ENCODE results near the gene RNF144B. TPM values are rescaled to one million over a fixed set of nuclear protein-coding genes. Genes with fewer than 3 reads are reported as not detected.

RNF144B gene
- total RNA-seq, 2 experiments from 2014 or later = 1.8 to 1.9 TPM

DNA sequence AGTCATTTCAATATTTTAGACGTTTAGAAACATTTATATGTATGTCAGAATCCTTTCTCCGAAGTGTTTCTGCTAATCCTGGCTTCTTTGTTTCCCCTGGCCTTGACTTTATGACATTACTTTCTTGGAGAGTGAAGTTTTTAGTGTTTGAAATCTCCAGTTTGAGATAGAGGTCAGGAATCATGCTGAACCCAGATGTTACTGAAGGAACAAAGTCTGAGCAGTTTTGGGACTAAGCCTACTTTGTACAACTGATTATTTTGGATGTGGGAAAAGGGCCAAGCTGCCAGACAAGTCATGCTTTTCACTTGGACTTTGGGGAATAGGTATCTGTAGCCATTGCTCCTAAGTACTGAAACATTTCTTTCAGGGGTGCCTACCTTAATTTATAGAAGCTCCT is 2.3 kb downstream of the RNF144B start:
- DNase-seq = no peak

GRCh38 chr6:18390476-18390875 is 3.3 kb downstream of the RNF144B start:
- Mint-ChIP-seq H3K27ac (no peak overlapping the region), H3K36me3 (ENCODE audit: low read depth) (no peaks in the 10 kb centered on the region), H3K27me3 (no peaks in the 10 kb centered on the region), H3K9me3 (no peaks in the 10 kb centered on the region), H3K4me1 (ENCODE audit: low read depth) (peaks cover 43% of the 10 kb centered on the region), H3K4me3 (no peak overlapping the region)
- ChIA-PET CTCF (interaction anchor here (1.2 kb wide), 1 partner anchor 9 kb away, joined by 3 read pairs; no protein-coding TSS in a partner anchor), POLR2A (interaction anchor here (0.6 kb wide), 1 partner anchor 15 kb away, joined by 3 read pairs; no protein-coding TSS in a partner anchor)
- DNase-seq (no peak), ATAC-seq (no peak)
- no peak for TF ChIP-seq CTCF (IDR thresholded peaks at IDR 0.05)
- intact Hi-C loops (cut with micrococcal nuclease) = loop anchor here (10.0 kb wide), 1 partner anchor 114 kb away; no protein-coding TSS in a partner anchor

More for the DNA sequence above, 2.3 kb downstream of the RNF144B start:
- no peaks in the 10 kb centered on the region for H3K9me3 Mint-ChIP-seq
- H3K4me3 Mint-ChIP-seq = no peak overlapping the region
- no peak for ATAC-seq
- no peaks in the 10 kb centered on the region for H3K27me3 Mint-ChIP-seq
- POLR2A ChIA-PET = no interaction called here
- no peak overlapping the region for H3K27ac Mint-ChIP-seq
- intact Hi-C loops (cut with micrococcal nuclease) = no loop called here
- no peaks in the 10 kb centered on the region for H3K36me3 Mint-ChIP-seq (ENCODE audit: low read depth)
- H3K4me1 Mint-ChIP-seq (ENCODE audit: low read depth) = peaks cover 43% of the 10 kb centered on the region
- CTCF ChIA-PET = interaction anchor here (0.9 kb wide), 1 partner anchor 61 kb away, joined by 3 read pairs; no protein-coding TSS in a partner anchor
- no peak for TF ChIP-seq CTCF (IDR thresholded peaks at IDR 0.05)

DNA sequence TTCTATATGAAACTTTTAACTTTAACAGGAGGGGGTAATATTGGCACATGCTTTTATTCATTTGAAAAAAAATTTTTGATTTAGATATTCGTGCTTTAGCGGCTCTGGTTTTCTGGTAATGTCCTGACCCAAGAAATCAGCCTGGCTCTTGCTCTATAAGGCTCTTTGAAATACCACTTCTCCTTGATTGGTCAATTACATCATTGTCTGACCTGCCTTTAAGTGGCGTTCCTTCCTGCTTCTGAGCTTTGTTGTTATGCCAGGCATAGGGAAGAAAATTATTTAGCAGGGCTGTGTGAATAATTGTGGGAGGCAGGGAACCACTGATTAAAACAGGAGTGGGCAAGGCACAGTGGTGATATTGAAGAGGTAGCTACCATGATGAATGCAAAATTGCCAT is 3.9 kb downstream of the RNF144B start:
- CTCF ChIA-PET = interaction anchor here (1.2 kb wide), 1 partner anchor 9 kb away, joined by 3 read pairs; no protein-coding TSS in a partner anchor
- TF ChIP-seq CTCF (IDR thresholded peaks at IDR 0.05) = no peak
- no peaks in the 10 kb centered on the region for H3K9me3 Mint-ChIP-seq
- intact Hi-C loops (cut with micrococcal nuclease) = loop anchor here (10.0 kb wide), 1 partner anchor 114 kb away; no protein-coding TSS in a partner anchor
- H3K4me3 Mint-ChIP-seq = no peak overlapping the region
- H3K4me1 Mint-ChIP-seq (ENCODE audit: low read depth) = peaks cover 43% of the 10 kb centered on the region
- ATAC-seq (no peak), DNase-seq (no peak)
- no peak overlapping the region for H3K27ac Mint-ChIP-seq
- H3K36me3 Mint-ChIP-seq (ENCODE audit: low read depth) = no peaks in the 10 kb centered on the region
- no peaks in the 10 kb centered on the region for H3K27me3 Mint-ChIP-seq
- POLR2A ChIA-PET = no interaction called here

DNA sequence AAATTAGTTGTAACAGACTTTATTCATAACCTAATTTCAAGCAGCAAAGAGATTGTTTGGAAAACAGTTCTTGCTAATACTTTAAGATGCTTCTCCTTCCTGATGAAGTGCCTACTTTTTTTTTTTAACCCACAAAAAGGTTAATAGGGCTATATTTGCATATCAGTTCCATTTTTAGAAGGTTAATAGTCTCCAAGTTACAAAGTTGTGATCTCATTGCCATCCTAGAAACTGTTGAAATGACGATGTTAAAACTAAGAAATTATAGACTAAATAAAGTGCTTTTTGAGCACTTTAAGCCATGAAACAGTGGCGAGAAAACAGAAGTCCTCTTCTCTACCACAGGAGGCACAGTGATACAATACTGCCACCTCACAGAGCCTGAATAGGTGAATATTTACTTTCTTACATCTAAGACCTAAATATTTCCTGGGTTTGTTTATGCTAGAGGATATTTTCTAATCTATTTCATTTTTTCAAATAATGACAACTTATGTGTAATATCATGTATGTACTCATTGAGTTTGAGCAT is 5.3 kb downstream of the RNF144B start:
- ATAC-seq (no peak), DNase-seq (no peak)
- no peaks in the 10 kb centered on the region for H3K36me3 Mint-ChIP-seq (ENCODE audit: low read depth)
- peaks cover 35% of the 10 kb centered on the region for H3K4me1 Mint-ChIP-seq (ENCODE audit: low read depth)
- no peaks in the 10 kb centered on the region for H3K9me3 Mint-ChIP-seq
- no peaks in the 10 kb centered on the region for H3K27me3 Mint-ChIP-seq
- H3K4me3 Mint-ChIP-seq = no peak overlapping the region
- no peak overlapping the region for H3K27ac Mint-ChIP-seq
- no peak for TF ChIP-seq CTCF (IDR thresholded peaks at IDR 0.05)
- ChIA-PET CTCF (interaction anchor here (1.2 kb wide), 1 partner anchor 69 kb away, joined by 3 read pairs; no protein-coding TSS in a partner anchor), POLR2A (no interaction called here)
- intact Hi-C loops (cut with micrococcal nuclease) = loop anchor here (10.0 kb wide), 1 partner anchor 112 kb away; no protein-coding TSS in a partner anchor

DNA sequence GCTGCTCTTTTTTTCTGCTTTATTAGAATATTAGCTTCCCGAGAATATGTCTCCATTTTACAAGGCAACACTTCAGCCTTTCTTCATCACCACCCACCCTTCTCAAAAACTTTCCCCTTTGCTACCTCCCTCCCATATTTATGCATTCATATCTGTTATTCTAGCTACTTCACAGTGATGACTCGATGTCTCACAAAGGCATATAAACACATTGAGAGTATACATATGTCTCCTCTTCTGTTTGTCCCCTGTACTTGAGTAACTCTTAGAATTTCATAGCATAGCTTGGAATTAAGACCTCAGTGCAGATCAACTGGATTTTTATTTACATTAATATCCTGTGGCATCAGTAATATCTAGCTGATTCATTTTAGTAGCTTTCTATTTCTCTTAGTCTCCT is 6.5 kb downstream of the RNF144B start:
- intact Hi-C loops (cut with micrococcal nuclease) = loop anchor here (10.0 kb wide), 1 partner anchor 111 kb away; no protein-coding TSS in a partner anchor
- no peaks in the 10 kb centered on the region for H3K27me3 Mint-ChIP-seq
- CTCF ChIA-PET = interaction anchor here (1.1 to 2.4 kb wide), 3 partner anchors 14 to 110 kb away, joined by 3 to 8 read pairs (median 3); no protein-coding TSS in a partner anchor
- no peak overlapping the region for H3K27ac Mint-ChIP-seq
- ATAC-seq (no peak), DNase-seq (no peak)
- H3K36me3 Mint-ChIP-seq (ENCODE audit: low read depth) = no peaks in the 10 kb centered on the region
- H3K4me1 Mint-ChIP-seq (ENCODE audit: low read depth) = peaks cover 28% of the 10 kb centered on the region
- no peak overlapping the region for H3K4me3 Mint-ChIP-seq
- no peak for TF ChIP-seq CTCF (IDR thresholded peaks at IDR 0.05)
- POLR2A ChIA-PET = no interaction called here
- H3K9me3 Mint-ChIP-seq = no peaks in the 10 kb centered on the region
